HepG2 (cell line): ENCODE results near the gene CTSA. TPM values are rescaled to one million over a fixed set of nuclear protein-coding genes. Genes with fewer than 3 reads are reported as not detected.

Experiments
- ARNT2 ChIP-seq: sonication (generic); formaldehyde crosslinking; IDR thresholded peaks from 2 replicates; pipeline ENCODE4 v1.8.0; 2022; ENCODE audit warnings: mild to moderate bottlenecking, low read depth, missing genetic modification reagents, moderate library complexity
- CEBPG ChIP-seq: IDR thresholded peaks from 2 replicates; pipeline ENCODE4 v1.6.1; 2016
- DNMT3B ChIP-seq: conservative IDR thresholded peaks from 2 replicates; pipeline ENCODE4 v1.6.1; 2016; ENCODE audit warnings: missing biosample characterization, control low read depth
- DPF2 ChIP-seq: sonication (generic); formaldehyde crosslinking; IDR thresholded peaks from 2 replicates; pipeline ENCODE4 v1.4.0; 2020; ENCODE audit warnings: mild to moderate bottlenecking, low read depth, missing genetic modification reagents, borderline replicate concordance
- GABPA ChIP-seq, 2 experiments: IDR thresholded peaks; 2 replicates each; pipeline ENCODE4 v1.6.1; 2011 to 2016; ENCODE audit warnings: low read depth in 2 of 2, low read length in 1 of 2, missing biosample characterization in 1 of 2, missing genetic modification characterization in 1 of 2
- HHEX ChIP-seq: IDR thresholded peaks from 2 replicates; pipeline ENCODE4 v1.6.1; 2016; ENCODE audit warnings: control low read depth
- IRX3 ChIP-seq: sonication (generic); formaldehyde crosslinking; IDR thresholded peaks from 2 replicates; pipeline ENCODE4 v1.8.1; 2023; ENCODE audit warnings: mild to moderate bottlenecking, low read depth, missing genetic modification reagents, borderline replicate concordance
- JARID2 ChIP-seq: sonication (generic); formaldehyde crosslinking; IDR thresholded peaks from 2 replicates; pipeline ENCODE4 v1.8.1; 2023; ENCODE audit warnings: missing genetic modification reagents, inconsistent platforms; ENCODE audit not compliant: insufficient replicate concordance
- MED13 ChIP-seq: sonication (generic); formaldehyde crosslinking; IDR thresholded peaks from 2 replicates; pipeline ENCODE4 v1.5.0; 2020; ENCODE audit warnings: missing genetic modification reagents
- NR1H2 ChIP-seq: sonication (generic); formaldehyde crosslinking; IDR thresholded peaks from 2 replicates; pipeline ENCODE4 v1.8.1; 2022; ENCODE audit warnings: low read depth, missing genetic modification reagents, borderline replicate concordance
- PLRG1 ChIP-seq: fragments of 450-650 bp; conservative IDR thresholded peaks from 2 replicates; pipeline ENCODE4 v1.6.1; 2016
- PREB ChIP-seq: sonication (generic); formaldehyde crosslinking; IDR thresholded peaks from 2 replicates; pipeline ENCODE4 v1.4.0; 2020; ENCODE audit warnings: missing genetic modification reagents
- REL ChIP-seq: sonication (generic); formaldehyde crosslinking; conservative IDR thresholded peaks from 2 replicates; pipeline ENCODE4 v1.8.0; 2022; ENCODE audit warnings: mild to moderate bottlenecking, missing genetic modification reagents, moderate library complexity
- RNF2 ChIP-seq: fragments of 450-650 bp; conservative IDR thresholded peaks from 2 replicates; pipeline ENCODE4 v1.6.1; 2016; ENCODE audit warnings: low read depth
- SIN3B ChIP-seq: fragments of 150-350 bp; IDR thresholded peaks from 2 replicates; pipeline ENCODE4 v1.6.1; 2014; ENCODE audit warnings: low read length
- TBL1XR1 ChIP-seq: fragments of 150-350 bp; IDR thresholded peaks from 2 replicates; pipeline ENCODE4 v1.6.1; 2014; ENCODE audit warnings: borderline replicate concordance, low read length; ENCODE audit not compliant: partially characterized antibody
- ZBTB21 ChIP-seq: sonication (generic); formaldehyde crosslinking; IDR thresholded peaks from 2 replicates; pipeline ENCODE4 v1.4.0; 2020; ENCODE audit warnings: missing genetic modification reagents
- ZEB1 ChIP-seq: IDR thresholded peaks from 2 replicates; pipeline ENCODE4 v1.6.1; 2012; ENCODE audit warnings: mild to moderate bottlenecking, low read depth, inconsistent platforms; ENCODE audit not compliant: insufficient replicate concordance
- ZFAT ChIP-seq: sonication (generic); formaldehyde crosslinking; conservative IDR thresholded peaks from 2 replicates; pipeline ENCODE4 v1.8.1; 2023; ENCODE audit warnings: missing genetic modification reagents, inconsistent platforms
- ZFY ChIP-seq: sonication (generic); formaldehyde crosslinking; IDR thresholded peaks from 2 replicates; pipeline ENCODE4 v1.4.0; 2020; ENCODE audit warnings: missing genetic modification reagents
- ZIK1 ChIP-seq: sonication (generic); formaldehyde crosslinking; IDR thresholded peaks from 2 replicates; pipeline ENCODE4 v1.5.0; 2020; ENCODE audit warnings: mild to moderate bottlenecking, low read depth, missing genetic modification reagents, borderline replicate concordance
- ZNF101 ChIP-seq: sonication (generic); formaldehyde crosslinking; IDR thresholded peaks from 2 replicates; pipeline ENCODE4 v1.4.0; 2020; ENCODE audit warnings: mild to moderate bottlenecking, low read depth, missing genetic modification reagents, borderline replicate concordance
- ZNF124 ChIP-seq: sonication (generic); formaldehyde crosslinking; IDR thresholded peaks from 2 replicates; pipeline ENCODE4 v1.4.0; 2020; ENCODE audit warnings: missing genetic modification reagents
- ZNF362 ChIP-seq: sonication (generic); formaldehyde crosslinking; IDR thresholded peaks from 2 replicates; pipeline ENCODE4 v1.4.0; 2020; ENCODE audit warnings: missing genetic modification reagents, mild to moderate bottlenecking, borderline replicate concordance
- ZNF446 ChIP-seq: sonication (generic); formaldehyde crosslinking; IDR thresholded peaks from 2 replicates; pipeline ENCODE4 v1.5.0; 2020; ENCODE audit warnings: mild to moderate bottlenecking, missing genetic modification reagents
- ZNF614 ChIP-seq: IDR thresholded peaks from 2 replicates; pipeline ENCODE4 v1.6.1; 2018; ENCODE audit warnings: missing biosample characterization, missing genetic modification reagents, inconsistent platforms, borderline replicate concordance
- ZNF703 ChIP-seq: sonication (generic); formaldehyde crosslinking; IDR thresholded peaks from 2 replicates; pipeline ENCODE4 v1.5.1; 2020; ENCODE audit warnings: missing genetic modification reagents, mild to moderate bottlenecking, moderate library complexity, borderline replicate concordance
- ZNF720 ChIP-seq: sonication (generic); formaldehyde crosslinking; IDR thresholded peaks from 2 replicates; pipeline ENCODE4 v1.4.0; 2020; ENCODE audit warnings: missing genetic modification reagents
- ZNF782 ChIP-seq: sonication (generic); formaldehyde crosslinking; IDR thresholded peaks from 2 replicates; pipeline ENCODE4 v1.4.0; 2020; ENCODE audit warnings: missing genetic modification reagents, mild to moderate bottlenecking, borderline replicate concordance
- ZSCAN29 ChIP-seq: sonication (generic); formaldehyde crosslinking; conservative IDR thresholded peaks from 2 replicates; pipeline ENCODE4 v1.4.0; 2020; ENCODE audit warnings: mild to moderate bottlenecking, missing genetic modification reagents
- polyA plus RNA-seq, 8 experiments: library from polyadenylated mRNA; depleted of rRNA in 3 of 8; stranded (reverse) in 7 of 8; unstranded in 1 of 8; fragments of >200 nt; fragmentation: Illumina TruSeq in 4 of 8; extraction: Trizol in 4 of 8; gene quantifications; 2 replicates each; pipeline versions ENCODE4 v1.2.1 to v1.2.3, GENCODE V29; 2011 to 2016; ENCODE audit warnings: low read depth in 4 of 8, missing spikeins in 1 of 8, mixed read lengths in 1 of 8; ENCODE audit not compliant: insufficient read depth in 1 of 8
- total RNA-seq, 5 experiments: library from RNA; depleted of rRNA; stranded (reverse); fragments of >200 nt; fragmentation: Illumina TruSeq; extraction: Trizol; gene quantifications; 2 replicates each; pipeline ENCODE4 v1.2.3, GENCODE V29; 2016; ENCODE audit warnings: low read depth in 1 of 5

Gene CTSA
- total and polyA plus RNA-seq, 2 of the 13 experiments (the other 11 are each of a cell fraction or from before 2014, with no cell fraction given) = 202 to 231 TPM

DNA sequence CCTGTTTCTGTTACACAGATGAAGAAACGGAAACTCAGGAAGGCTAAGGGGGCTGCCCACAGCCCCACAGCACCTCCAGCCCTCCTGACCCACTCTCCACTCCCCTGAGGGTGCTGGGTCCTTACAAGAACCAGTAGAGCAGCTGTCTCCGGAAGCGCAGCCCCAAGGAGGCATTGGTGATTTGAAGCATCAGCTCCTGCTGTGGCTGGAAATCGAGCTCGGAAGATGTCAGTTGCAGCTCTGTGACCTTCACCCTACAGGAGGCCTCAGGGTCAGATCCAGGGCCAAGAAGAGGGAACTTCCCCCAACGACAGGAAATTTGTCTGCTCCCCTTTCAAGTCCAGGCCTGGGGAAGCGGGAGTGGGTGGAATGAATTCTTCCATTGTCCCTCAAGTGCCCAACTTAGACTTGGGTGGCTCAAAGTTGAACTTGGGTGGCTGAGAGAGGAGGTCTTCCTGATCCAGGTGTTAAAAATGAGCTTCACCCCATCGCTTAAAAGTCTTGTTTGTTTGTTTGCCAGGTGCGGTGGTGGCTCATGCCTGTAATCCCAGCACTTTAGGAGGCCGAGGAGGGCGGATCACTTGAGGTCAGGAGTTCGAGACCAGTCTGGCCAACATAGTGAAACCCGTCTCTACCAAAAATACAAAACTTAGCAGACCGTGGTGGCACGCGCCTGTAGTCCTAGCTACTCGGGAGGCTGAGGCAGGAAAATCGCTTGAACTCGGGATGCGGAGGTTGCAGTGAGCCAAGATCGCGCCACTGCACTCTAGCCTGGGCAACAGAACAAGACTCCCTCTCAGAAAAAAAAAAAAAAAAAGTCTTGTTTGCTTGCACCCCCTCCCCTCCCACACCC is 18.9 kb downstream of the CTSA start (continued):
- TF ChIP-seq ZNF782 (CRISPR knock-in tag) = 0 out of 2 replicates have a peak, but pooled peaks have one; percentile 24
- no peak for TF ChIP-seq JARID2 (CRISPR knock-in tag)
- no peak for TF ChIP-seq IRX3 (CRISPR knock-in tag)
- TF ChIP-seq ZIK1 = no peak; the same call in 1 of the 2 replicates
- peak; percentile 25; the same call in 1 of the 2 replicates for TF ChIP-seq HHEX (CRISPR knock-in tag)
- TF ChIP-seq ARNT2 (CRISPR knock-in tag) = no peak
- no peak for TF ChIP-seq DNMT3B (CRISPR knock-in tag)
- peak; percentile 55 for TF ChIP-seq TBL1XR1
- no peak for TF ChIP-seq REL
- peak; percentile 62; the same call in 1 of the 2 replicates for TF ChIP-seq ZNF124 (CRISPR knock-in tag)
- no peak for TF ChIP-seq NR1H2 (CRISPR knock-in tag)
- TF ChIP-seq SIN3B = no peak
- 0 out of 2 replicates have a peak, but pooled peaks have one; percentile 17 for TF ChIP-seq RNF2
- TF ChIP-seq DPF2 (CRISPR knock-in tag) = peak; percentile 75; the same call in 1 of the 2 replicates
- no peak for TF ChIP-seq MED13
- no peak for TF ChIP-seq ZBTB21 (CRISPR knock-in tag)
- no peak for TF ChIP-seq ZNF614 (CRISPR knock-in tag)
- no peak for TF ChIP-seq ZNF362 (CRISPR knock-in tag)
- no peak for TF ChIP-seq PLRG1
- TF ChIP-seq ZNF703 (CRISPR knock-in tag) = no peak
- TF ChIP-seq ZSCAN29 (CRISPR knock-in tag) = no peak
- TF ChIP-seq ZFAT (CRISPR knock-in tag) = no peak
- TF ChIP-seq GABPA (IDR thresholded peaks at IDR 0.05; ENCODE audit: low read depth, low read length) = no peak
- TF ChIP-seq GABPA (CRISPR knock-in tag; IDR thresholded peaks at IDR 0.05; ENCODE audit: low read depth) = peak; percentile 32; the same call in 1 of the 2 replicates
- TF ChIP-seq ZNF446 (CRISPR knock-in tag) = no peak
- no peak for TF ChIP-seq ZEB1
- TF ChIP-seq ZNF720 (CRISPR knock-in tag) = no peak
- TF ChIP-seq PREB (CRISPR knock-in tag) = no peak
- no peak for TF ChIP-seq CEBPG
- 0 out of 2 replicates have a peak, but pooled peaks have one; percentile 32 for TF ChIP-seq ZNF101
- no peak; the same call in 1 of the 2 replicates for TF ChIP-seq ZFY
